Ishikawa (cell line): ENCODE measurements around the gene SYT5.

ENCODE experiments used
- CEBPB ChIP-seq: IDR thresholded peaks from 2 replicates; pipeline ENCODE4 v1.6.1; 2012
- CREB1 ChIP-seq: IDR thresholded peaks from 2 replicates; pipeline ENCODE4 v1.6.1; 2012; ENCODE audit warnings: low read depth
- EGR1 ChIP-seq: IDR thresholded peaks from 2 replicates; pipeline ENCODE4 v1.6.1; 2012
- EP300 ChIP-seq: IDR thresholded peaks from 2 replicates; pipeline ENCODE4 v1.6.1; 2012; ENCODE audit warnings: borderline replicate concordance
- FOXM1 ChIP-seq: IDR thresholded peaks from 2 replicates; pipeline ENCODE4 v1.6.1; 2012; ENCODE audit warnings: low read depth, borderline replicate concordance
- NFIC ChIP-seq: IDR thresholded peaks from 2 replicates; pipeline ENCODE4 v1.6.1; 2012
- RAD21 ChIP-seq: IDR thresholded peaks from 2 replicates; pipeline ENCODE4 v1.6.1; 2012; ENCODE audit warnings: low read depth
- TAF1 ChIP-seq: IDR thresholded peaks from 2 replicates; pipeline ENCODE4 v1.6.1; 2012; ENCODE audit warnings: low read depth, mild to moderate bottlenecking
- TCF12 ChIP-seq: IDR thresholded peaks from 2 replicates; pipeline ENCODE4 v1.6.1; 2012; ENCODE audit warnings: low read depth
- TEAD4 ChIP-seq: IDR thresholded peaks from 2 replicates; pipeline ENCODE4 v1.6.1; 2012
- YY1 ChIP-seq: IDR thresholded peaks from 2 replicates; pipeline ENCODE4 v1.6.1; 2012; ENCODE audit warnings: low read depth
- ZBTB7A ChIP-seq: IDR thresholded peaks from 2 replicates; pipeline ENCODE4 v1.6.1; 2012; ENCODE audit warnings: low read depth
- TF ChIP-seq, protein P1 (sequence below): IDR thresholded peaks from 2 replicates; pipeline ENCODE4 v1.6.1; 2012
- TF ChIP-seq, protein P2 (sequence below): IDR thresholded peaks from 2 replicates; pipeline ENCODE4 v1.6.1; 2012; ENCODE audit warnings: low read depth, mild to moderate bottlenecking
- TF ChIP-seq, protein P3 (sequence below): IDR thresholded peaks from 2 replicates; pipeline ENCODE4 v1.6.1; 2012

SYT5 gene

DNA sequence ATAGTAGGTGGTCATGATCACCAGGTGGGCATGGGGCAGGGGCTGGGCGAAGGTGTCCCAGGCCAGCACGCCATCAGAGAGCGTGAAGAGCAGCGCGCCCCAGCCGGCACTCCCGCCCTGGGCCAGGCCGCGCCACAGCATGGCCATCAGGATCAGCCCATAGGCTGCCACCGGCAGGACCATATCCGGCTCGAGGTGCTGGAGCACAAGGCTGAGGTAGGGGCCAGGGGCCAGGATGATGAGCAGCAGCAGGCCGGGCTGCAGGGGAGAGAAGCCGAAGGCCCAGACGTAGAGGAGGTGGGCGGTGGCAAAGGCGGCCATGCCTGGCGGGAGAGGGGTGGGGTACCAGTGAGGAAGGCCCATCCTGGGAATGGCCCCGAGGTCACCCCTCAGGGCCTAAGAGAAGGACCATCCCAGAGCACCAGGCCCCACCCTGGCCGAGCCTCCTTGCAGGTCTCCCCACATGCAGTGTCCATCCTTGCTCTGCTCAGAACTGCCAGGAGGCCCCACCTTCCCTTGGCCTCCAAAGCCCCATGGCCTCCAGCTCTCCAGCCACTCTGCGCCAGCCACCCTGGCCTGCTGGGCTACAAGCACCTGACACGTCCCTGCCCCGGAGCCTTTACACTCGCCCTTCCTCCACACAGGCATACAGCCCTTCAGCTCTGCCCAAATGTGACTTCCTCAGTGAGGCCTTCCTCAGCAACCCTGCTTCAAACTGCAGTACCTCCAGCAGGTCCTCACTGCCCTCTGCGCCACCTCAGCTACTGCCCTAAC lies 47.3 kb upstream of the SYT5 start:
- no peak for TF ChIP-seq EP300
- TF ChIP-seq NFIC: no peak
- no peak for TF ChIP-seq FOXM1
- TF ChIP-seq, protein P1, sequence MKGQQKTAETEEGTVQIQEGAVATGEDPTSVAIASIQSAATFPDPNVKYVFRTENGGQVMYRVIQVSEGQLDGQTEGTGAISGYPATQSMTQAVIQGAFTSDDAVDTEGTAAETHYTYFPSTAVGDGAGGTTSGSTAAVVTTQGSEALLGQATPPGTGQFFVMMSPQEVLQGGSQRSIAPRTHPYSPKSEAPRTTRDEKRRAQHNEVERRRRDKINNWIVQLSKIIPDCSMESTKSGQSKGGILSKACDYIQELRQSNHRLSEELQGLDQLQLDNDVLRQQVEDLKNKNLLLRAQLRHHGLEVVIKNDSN: no peak
- TF ChIP-seq TAF1: no peak
- TF ChIP-seq RAD21: no peak
- no peak for TF ChIP-seq TCF12
- TF ChIP-seq, protein P2, sequence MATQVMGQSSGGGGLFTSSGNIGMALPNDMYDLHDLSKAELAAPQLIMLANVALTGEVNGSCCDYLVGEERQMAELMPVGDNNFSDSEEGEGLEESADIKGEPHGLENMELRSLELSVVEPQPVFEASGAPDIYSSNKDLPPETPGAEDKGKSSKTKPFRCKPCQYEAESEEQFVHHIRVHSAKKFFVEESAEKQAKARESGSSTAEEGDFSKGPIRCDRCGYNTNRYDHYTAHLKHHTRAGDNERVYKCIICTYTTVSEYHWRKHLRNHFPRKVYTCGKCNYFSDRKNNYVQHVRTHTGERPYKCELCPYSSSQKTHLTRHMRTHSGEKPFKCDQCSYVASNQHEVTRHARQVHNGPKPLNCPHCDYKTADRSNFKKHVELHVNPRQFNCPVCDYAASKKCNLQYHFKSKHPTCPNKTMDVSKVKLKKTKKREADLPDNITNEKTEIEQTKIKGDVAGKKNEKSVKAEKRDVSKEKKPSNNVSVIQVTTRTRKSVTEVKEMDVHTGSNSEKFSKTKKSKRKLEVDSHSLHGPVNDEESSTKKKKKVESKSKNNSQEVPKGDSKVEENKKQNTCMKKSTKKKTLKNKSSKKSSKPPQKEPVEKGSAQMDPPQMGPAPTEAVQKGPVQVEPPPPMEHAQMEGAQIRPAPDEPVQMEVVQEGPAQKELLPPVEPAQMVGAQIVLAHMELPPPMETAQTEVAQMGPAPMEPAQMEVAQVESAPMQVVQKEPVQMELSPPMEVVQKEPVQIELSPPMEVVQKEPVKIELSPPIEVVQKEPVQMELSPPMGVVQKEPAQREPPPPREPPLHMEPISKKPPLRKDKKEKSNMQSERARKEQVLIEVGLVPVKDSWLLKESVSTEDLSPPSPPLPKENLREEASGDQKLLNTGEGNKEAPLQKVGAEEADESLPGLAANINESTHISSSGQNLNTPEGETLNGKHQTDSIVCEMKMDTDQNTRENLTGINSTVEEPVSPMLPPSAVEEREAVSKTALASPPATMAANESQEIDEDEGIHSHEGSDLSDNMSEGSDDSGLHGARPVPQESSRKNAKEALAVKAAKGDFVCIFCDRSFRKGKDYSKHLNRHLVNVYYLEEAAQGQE: no peak
- TF ChIP-seq TEAD4: no peak
- TF ChIP-seq, protein P3, sequence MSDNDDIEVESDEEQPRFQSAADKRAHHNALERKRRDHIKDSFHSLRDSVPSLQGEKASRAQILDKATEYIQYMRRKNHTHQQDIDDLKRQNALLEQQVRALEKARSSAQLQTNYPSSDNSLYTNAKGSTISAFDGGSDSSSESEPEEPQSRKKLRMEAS: no peak
- TF ChIP-seq EGR1: no peak
- no peak for TF ChIP-seq ZBTB7A
- TF ChIP-seq CEBPB: no peak
- TF ChIP-seq YY1: no peak

GRCh38 chr19:55226788-55227187 lies 46.7 kb upstream of the SYT5 start:
- TF ChIP-seq, protein P3: no peak
- TF ChIP-seq YY1 (no peak), CREB1 (no peak), CEBPB (no peak), FOXM1 (no peak), TEAD4 (no peak), NFIC (no peak), ZBTB7A (no peak), EGR1 (no peak), TCF12 (no peak), RAD21 (no peak), EP300 (no peak), TAF1 (no peak)
- TF ChIP-seq, protein P2: no peak
- TF ChIP-seq, protein P1: no peak

GRCh38 chr19:55226273-55226672 lies 46.2 kb upstream of the SYT5 start:
- TF ChIP-seq FOXM1 (no peak), EGR1 (no peak), EP300 (no peak), CEBPB (no peak), YY1 (no peak), TEAD4 (no peak), TCF12 (no peak), ZBTB7A (no peak), CREB1 (no peak), RAD21 (no peak)
- TF ChIP-seq, protein P1: no peak

- no peak for TF ChIP-seq NFIC
- no peak for TF ChIP-seq ZBTB7A
- no peak for TF ChIP-seq YY1
- TF ChIP-seq, protein P3: no peak
- TF ChIP-seq, protein P2: no peak
- TF ChIP-seq FOXM1: no peak
- no peak for TF ChIP-seq CREB1
- TF ChIP-seq EP300: no peak
These were observed 45.4 kb upstream of the SYT5 start for GRCh38 chr19:55225415-55225958.
